MM.1S (cell line): ENCODE data around the gene ZNF581.

ENCODE experiments used
- CTCF ChIP-seq: fragments of 300-600 bp; sonication (generic); IDR thresholded peaks from 2 replicates; pipeline ENCODE4 v1.5.1; 2016; ENCODE audit warnings: antibody characterized with exemption, low read length, mixed read lengths
- EZH2 ChIP-seq: fragments of 300-600 bp; sonication (generic); optimal IDR thresholded peaks from 2 replicates; pipeline ENCODE3; 2017; ENCODE audit warnings: low read depth, mild to moderate bottlenecking, antibody characterized with exemption, low read length, mixed read lengths

- TF ChIP-seq CTCF (no peak), EZH2 (no peak)
Observed at GRCh38 chr19:55603581-55604292, 39.7 kb upstream of the ZNF581 start.
